Panc1 (cell line): ENCODE measurements around the gene RXRG. TPM values are rescaled to one million over a fixed set of nuclear protein-coding genes. Genes with fewer than 3 reads are reported as not detected.

Source experiments
- ATAC-seq: fragments of 200-7000 bp; cut with Tn5 transposase; 2 replicates; pipeline ENCODE4 v1.9.1; 2020; ENCODE audit warnings: mild to moderate bottlenecking, moderate library complexity
- BruUV-seq: library from RNA; stranded (reverse); fragments of 400-500 nt; replicated peaks from 2 replicates; lab custom pipeline; 2021; lab: Mats Ljungman, UMichigan
- CTCF ChIA-PET: fragments of 300-600 bp; sonication (Branson Sonifier 250); formaldehyde crosslinking; loops from one replicate; lab custom pipeline; 2022; ENCODE audit warnings: antibody characterized with exemption; lab: Charles Lee
- POLR2A ChIA-PET: fragments of 300-600 bp; sonication (Branson Sonifier 250); formaldehyde crosslinking; loops from one replicate; lab custom pipeline; 2022; ENCODE audit warnings: antibody characterized with exemption; lab: Charles Lee
- DNase-seq: peaks from one replicate; pipeline ENCODE4 v3.0.0-alpha.2; 2010; ENCODE audit warnings: low read depth, low spot score
- H3K27ac ChIP-seq: 2 replicates; pipeline ENCODE4 v1.5.1; 2011; ENCODE audit warnings: mild to moderate bottlenecking, low read length, inconsistent platforms
- H3K27me3 ChIP-seq: fragments of 200-500 bp; sonication (Bioruptor generic); 2 replicates; pipeline ENCODE4 v1.6.0; 2014; ENCODE audit warnings: low read length, inconsistent platforms; ENCODE audit not compliant: control insufficient read depth, insufficient read depth
- H3K36me3 ChIP-seq: fragments of 200-500 bp; sonication (Bioruptor generic); 2 replicates; pipeline ENCODE4 v1.5.1; 2014; ENCODE audit warnings: inconsistent platforms, mild to moderate bottlenecking, low read length, moderate library complexity; ENCODE audit not compliant: control insufficient read depth, insufficient read depth
- H3K4me1 ChIP-seq: 2 replicates; pipeline ENCODE4 v1.5.1; 2011; ENCODE audit warnings: inconsistent platforms, mild to moderate bottlenecking, low read length, moderate library complexity; ENCODE audit not compliant: control insufficient read depth, insufficient read depth
- H3K4me3 ChIP-seq, 2 experiments: 2 replicates each; pipeline ENCODE4 v1.5.1; 2011 to 2012; ENCODE audit warnings: low read depth in 2 of 2, low read length in 2 of 2, mild to moderate bottlenecking in 2 of 2, inconsistent platforms in 1 of 2, moderate library complexity in 1 of 2
- H3K9me3 ChIP-seq: fragments of 200-500 bp; sonication (Bioruptor generic); 2 replicates; pipeline ENCODE4 v1.5.1; 2014; ENCODE audit warnings: low read depth, mild to moderate bottlenecking, inconsistent platforms, low read length, moderate library complexity; ENCODE audit not compliant: control insufficient read depth, insufficient read depth
- CTCF ChIP-seq: fragments of 450-650 bp; IDR thresholded peaks from 2 replicates; pipeline ENCODE4 v1.5.1; 2017; ENCODE audit warnings: mild to moderate bottlenecking
- POLR2AphosphoS5 ChIP-seq: IDR thresholded peaks from 2 replicates; pipeline ENCODE4 v1.6.1; 2012; ENCODE audit warnings: mild to moderate bottlenecking, low read depth, low read length, moderate library complexity
- REST ChIP-seq, 2 experiments: IDR thresholded peaks; 2 replicates each; pipeline ENCODE4 v1.6.1; 2011 to 2012; ENCODE audit warnings: low read depth in 2 of 2, control low read depth in 1 of 2, low read length in 1 of 2, mild to moderate bottlenecking in 1 of 2, moderate library complexity in 1 of 2; ENCODE audit not compliant: insufficient read depth in 1 of 2
- SIN3A ChIP-seq: IDR thresholded peaks from 2 replicates; pipeline ENCODE4 v1.6.1; 2012; ENCODE audit warnings: low read depth, mild to moderate bottlenecking, low read length, moderate library complexity, borderline replicate concordance; ENCODE audit not compliant: insufficient read depth
- TCF7L2 ChIP-seq: IDR thresholded peaks from 2 replicates; pipeline ENCODE4 v1.6.1; 2011; ENCODE audit warnings: mild to moderate bottlenecking, low read depth, low read length, inconsistent platforms
- in situ Hi-C: cut with HindIII; loops from 2 replicates; pipeline ENCODE4 v1.10.0; 2016; ENCODE audit warnings: low sequenced_read_pairs, low pct_unique_long_range_greater_than_20kb
- intact Hi-C: fragments of 100-400 bp; cut with micrococcal nuclease; formaldehyde crosslinking; loops from one replicate; pipeline ENCODE4 v1.10.0; 2022; ENCODE audit not compliant: unreplicated experiment
- total RNA-seq: library from RNA; stranded (reverse); gene quantifications from one replicate; pipeline ENCODE4 v1.2.1, GENCODE V29; 2021; ENCODE audit not compliant: unreplicated experiment

RXRG gene
- total RNA-seq, 1 experiment from 2014 or later, result not detected

- DNase-seq (no peak), ATAC-seq (no peak)
- H3K4me1 ChIP-seq, result no peaks in the 10 kb centered on the region
- POLR2A ChIA-PET, result no interaction called here
- CTCF ChIA-PET, result interaction anchor here (0.7 to 0.8 kb wide), 2 partner anchors 14 kb away, joined by 3 read pairs; no protein-coding TSS in a partner anchor
- in situ Hi-C loops, result no loop called here
- H3K27ac ChIP-seq, result no peak overlapping the region
- intact Hi-C loops, result no loop called here
- H3K9me3 ChIP-seq, result no peaks in the 10 kb centered on the region
- H3K36me3 ChIP-seq, result no peaks in the 10 kb centered on the region
- H3K4me3 ChIP-seq, result no peak overlapping the region
- no TSS peak for BruUV-seq
- TF ChIP-seq CTCF (no peak), REST (IDR thresholded peaks at IDR 0.05; ENCODE audit: insufficient read depth in 1 of 2, low read depth in 2 of 2, low read length in 1 of 2) (no peak), POLR2AphosphoS5 (no peak), TCF7L2 (no peak), SIN3A (no peak)
- peaks cover 14% of the 10 kb centered on the region for H3K27me3 ChIP-seq
Measured at GRCh38 chr1:165383599-165384405, 61.1 kb downstream of the RXRG start.

GRCh38 chr1:165383067-165383466 is 61.9 kb downstream of the RXRG start:
- Histone ChIP-seq H3K4me1 (no peaks in the 10 kb centered on the region), H3K4me3 (no peak overlapping the region), H3K36me3 (no peaks in the 10 kb centered on the region), H3K27me3 (peaks cover 9% of the 10 kb centered on the region), H3K9me3 (no peaks in the 10 kb centered on the region), H3K27ac (no peak overlapping the region)
- DNase-seq, result no peak
- ChIA-PET POLR2A (no interaction called here), CTCF (no interaction called here)
- TF ChIP-seq POLR2AphosphoS5 (no peak), REST (IDR thresholded peaks at IDR 0.05; ENCODE audit: insufficient read depth in 1 of 2, low read depth in 2 of 2, low read length in 1 of 2) (no peak), TCF7L2 (no peak), CTCF (no peak), SIN3A (no peak)
- in situ Hi-C loops (no loop called here), intact Hi-C loops (no loop called here)
- BruUV-seq, result no TSS peak
- ATAC-seq, result no peak
